ENCODE results near the gene MIEF1.

DNA sequence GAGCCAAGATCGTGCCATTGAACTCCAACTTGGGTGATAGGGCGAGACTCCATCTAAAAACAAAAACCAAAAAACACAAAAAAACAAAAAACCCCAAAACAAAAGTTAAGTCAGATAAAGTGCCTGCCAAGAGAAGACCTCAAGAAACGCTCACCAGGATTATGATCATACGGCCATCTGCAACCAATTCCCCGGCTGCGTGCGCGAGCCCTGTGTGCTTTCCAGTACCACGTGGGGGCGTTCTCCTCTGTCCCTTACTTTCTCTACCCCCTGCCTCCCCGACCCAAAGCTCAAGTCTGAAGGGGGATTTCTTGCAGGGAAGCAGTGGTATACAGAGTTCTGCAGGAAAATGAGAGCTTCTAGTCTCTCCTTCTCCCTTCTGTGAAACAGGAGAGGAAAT lies 41.0 kb downstream of the MIEF1 start:
- TF ChIP-seq, protein P1, sequence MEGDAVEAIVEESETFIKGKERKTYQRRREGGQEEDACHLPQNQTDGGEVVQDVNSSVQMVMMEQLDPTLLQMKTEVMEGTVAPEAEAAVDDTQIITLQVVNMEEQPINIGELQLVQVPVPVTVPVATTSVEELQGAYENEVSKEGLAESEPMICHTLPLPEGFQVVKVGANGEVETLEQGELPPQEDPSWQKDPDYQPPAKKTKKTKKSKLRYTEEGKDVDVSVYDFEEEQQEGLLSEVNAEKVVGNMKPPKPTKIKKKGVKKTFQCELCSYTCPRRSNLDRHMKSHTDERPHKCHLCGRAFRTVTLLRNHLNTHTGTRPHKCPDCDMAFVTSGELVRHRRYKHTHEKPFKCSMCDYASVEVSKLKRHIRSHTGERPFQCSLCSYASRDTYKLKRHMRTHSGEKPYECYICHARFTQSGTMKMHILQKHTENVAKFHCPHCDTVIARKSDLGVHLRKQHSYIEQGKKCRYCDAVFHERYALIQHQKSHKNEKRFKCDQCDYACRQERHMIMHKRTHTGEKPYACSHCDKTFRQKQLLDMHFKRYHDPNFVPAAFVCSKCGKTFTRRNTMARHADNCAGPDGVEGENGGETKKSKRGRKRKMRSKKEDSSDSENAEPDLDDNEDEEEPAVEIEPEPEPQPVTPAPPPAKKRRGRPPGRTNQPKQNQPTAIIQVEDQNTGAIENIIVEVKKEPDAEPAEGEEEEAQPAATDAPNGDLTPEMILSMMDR (IDR thresholded peaks at IDR 0.05): no peak
- TF ChIP-seq POLR2AphosphoS5 (IDR thresholded peaks at IDR 0.05): no peak

Data from gastroesophageal sphincter (tissue), 3 donors.